Measurements from ENCODE around the gene DNM3.

- TF ChIP-seq EZH2 (IDR thresholded peaks at IDR 0.05) (no peak), POLR2AphosphoS5 (IDR thresholded peaks at IDR 0.05; ENCODE audit: borderline replicate concordance, low read depth, low read length) (no peak)
These were observed 447.3 kb downstream of the DNM3 start for GRCh38 chr1:172288581-172288980.

Data from SK-N-MC (cell line).